ENCODE measurements around the gene TANC1. TPM values are rescaled to one million over a fixed set of nuclear protein-coding genes. Genes with fewer than 3 reads are reported as not detected.

The TANC1 gene
- total RNA-seq, 2 donors from 2014 or later = 51.8 to 58.9 TPM

DNA sequence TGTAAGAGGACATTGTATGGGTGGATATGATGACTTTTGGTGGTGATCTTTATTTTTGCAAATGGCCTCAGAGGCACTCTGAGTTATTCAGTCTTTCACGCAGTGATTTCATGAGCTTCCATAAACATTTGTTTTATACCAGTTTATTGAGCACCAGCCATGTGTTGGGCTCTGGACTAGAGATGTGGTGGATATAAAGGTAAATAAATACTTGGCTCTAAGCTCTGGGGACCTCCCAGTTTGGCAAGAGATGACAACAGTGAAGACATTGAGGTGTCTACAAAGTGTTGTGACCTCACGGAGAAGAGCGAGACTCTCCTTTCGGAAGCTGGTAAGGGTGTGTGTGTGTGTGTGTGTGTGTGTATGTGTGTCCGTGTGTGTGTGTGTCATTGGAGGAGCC lies 146.4 kb downstream of the TANC1 start:
- Histone ChIP-seq H3K27ac (peak overlapping the region in 1 of 2 donors; percentile 74), H3K9me3 (no peaks in the 10 kb centered on the region), H3K36me3 (no peaks in the 10 kb centered on the region), H3K27me3 (no peaks in the 10 kb centered on the region), H3K4me3 (no peak overlapping the region), H3K4me1 (peaks cover 0 to 41% of the 10 kb centered on the region in 2 donors)
- no peak for DNase-seq (ENCODE audit: low spot score)
- TF ChIP-seq CTCF (IDR thresholded peaks at IDR 0.05) = no peak

DNA sequence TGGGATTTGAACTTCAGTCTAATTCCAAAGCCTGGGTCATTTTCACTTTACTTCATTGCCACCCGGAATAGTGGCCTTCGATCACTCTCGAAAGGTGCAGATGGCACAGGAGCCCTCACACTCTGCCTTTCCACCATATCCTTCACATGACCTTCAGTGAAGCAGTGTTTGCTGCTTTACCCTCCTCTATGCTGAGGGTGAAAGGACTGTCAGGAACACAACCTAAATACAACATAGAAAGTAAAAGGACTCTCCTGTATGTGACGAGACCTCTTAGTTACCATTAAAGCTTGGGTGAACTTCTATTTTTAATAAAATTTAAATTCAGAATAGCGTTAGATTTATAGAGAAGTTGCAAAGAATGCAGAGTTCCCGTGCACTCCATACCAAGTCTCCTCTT lies 148.5 kb downstream of the TANC1 start:
- no peaks in the 10 kb centered on the region for H3K36me3 ChIP-seq
- TF ChIP-seq CTCF (IDR thresholded peaks at IDR 0.05) = no peak
- H3K4me3 ChIP-seq = no peak overlapping the region
- DNase-seq (ENCODE audit: low spot score) = no peak
- H3K27me3 ChIP-seq = no peaks in the 10 kb centered on the region
- H3K4me1 ChIP-seq = peaks cover 0 to 32% of the 10 kb centered on the region in 2 donors
- H3K27ac ChIP-seq = peak overlapping the region in 1 of 2 donors; percentile 74
- H3K9me3 ChIP-seq = no peaks in the 10 kb centered on the region

DNA sequence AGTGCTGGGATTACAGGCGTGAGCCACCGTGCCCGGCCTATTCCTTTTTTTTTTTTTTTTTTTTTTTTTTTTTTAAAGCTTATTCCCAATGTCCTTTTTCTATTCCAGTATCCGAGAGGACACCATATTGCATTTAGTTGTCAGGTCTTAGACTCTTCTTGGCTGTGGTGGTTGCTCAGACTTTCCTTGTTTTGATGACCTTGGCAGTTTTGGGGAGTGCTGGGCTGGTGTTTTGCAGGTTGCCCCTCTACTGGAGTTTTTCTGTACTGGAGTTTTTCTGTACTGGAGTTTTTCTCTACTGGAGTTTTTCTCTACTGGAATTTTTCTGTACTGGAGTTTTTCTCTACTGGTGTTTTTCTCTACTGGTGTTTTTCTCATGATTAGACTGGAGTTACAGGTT lies 149.2 kb downstream of the TANC1 start:
- DNase-seq (ENCODE audit: low spot score) = no peak
- Histone ChIP-seq H3K36me3 (no peaks in the 10 kb centered on the region), H3K4me1 (peaks cover 0 to 28% of the 10 kb centered on the region in 2 donors), H3K27me3 (no peaks in the 10 kb centered on the region), H3K27ac (peak overlapping the region in 1 of 2 donors; percentile 38), H3K9me3 (no peaks in the 10 kb centered on the region), H3K4me3 (no peak overlapping the region)
- no peak for TF ChIP-seq CTCF (IDR thresholded peaks at IDR 0.05)

DNA sequence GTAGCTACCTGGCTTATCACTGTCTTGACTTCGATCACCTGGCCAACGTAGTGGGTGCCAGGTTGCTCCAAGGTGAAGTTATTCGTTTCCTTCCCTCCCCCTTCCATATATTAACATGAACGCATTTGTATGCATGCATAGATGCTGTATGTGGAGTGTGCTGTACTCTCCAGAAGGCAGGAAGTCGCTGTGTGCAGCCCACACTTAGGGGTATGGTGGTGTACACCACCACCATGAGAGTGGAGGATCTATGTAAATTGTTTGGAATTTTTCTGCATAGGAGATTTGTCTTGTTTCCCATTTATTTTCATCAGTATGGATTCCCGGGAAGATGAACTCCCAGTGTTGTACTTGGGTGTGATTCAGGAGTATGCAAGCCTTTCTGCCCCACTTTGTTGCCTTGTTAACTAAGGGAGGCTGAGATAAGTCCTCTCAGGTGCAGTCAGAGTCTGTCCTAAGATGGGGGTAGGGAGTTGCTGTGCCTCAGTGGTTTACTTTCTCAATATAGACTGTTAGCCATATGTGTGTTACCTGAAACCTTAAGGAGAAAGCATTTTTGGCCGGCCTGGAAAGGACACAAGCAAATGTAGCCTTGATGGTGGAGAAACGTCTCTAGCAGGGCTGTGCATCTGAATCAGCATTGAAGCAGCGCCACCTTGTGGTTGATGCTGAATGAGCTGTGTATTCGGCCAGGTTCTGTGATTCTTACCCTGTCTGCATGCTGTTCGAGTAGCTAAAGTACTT lies 149.8 kb downstream of the TANC1 start:
- no peaks in the 10 kb centered on the region for H3K9me3 ChIP-seq
- no peaks in the 10 kb centered on the region for H3K27me3 ChIP-seq
- peak; percentile 62 to 92 for TF ChIP-seq CTCF (IDR thresholded peaks at IDR 0.05)
- no peak overlapping the region for H3K4me3 ChIP-seq
- H3K27ac ChIP-seq = peak overlapping the region; percentile 71 to 87
- peak; percentile 92 for DNase-seq (ENCODE audit: low spot score)
- peaks cover 0 to 33% of the 10 kb centered on the region in 2 donors for H3K4me1 ChIP-seq
- no peaks in the 10 kb centered on the region for H3K36me3 ChIP-seq

DNA sequence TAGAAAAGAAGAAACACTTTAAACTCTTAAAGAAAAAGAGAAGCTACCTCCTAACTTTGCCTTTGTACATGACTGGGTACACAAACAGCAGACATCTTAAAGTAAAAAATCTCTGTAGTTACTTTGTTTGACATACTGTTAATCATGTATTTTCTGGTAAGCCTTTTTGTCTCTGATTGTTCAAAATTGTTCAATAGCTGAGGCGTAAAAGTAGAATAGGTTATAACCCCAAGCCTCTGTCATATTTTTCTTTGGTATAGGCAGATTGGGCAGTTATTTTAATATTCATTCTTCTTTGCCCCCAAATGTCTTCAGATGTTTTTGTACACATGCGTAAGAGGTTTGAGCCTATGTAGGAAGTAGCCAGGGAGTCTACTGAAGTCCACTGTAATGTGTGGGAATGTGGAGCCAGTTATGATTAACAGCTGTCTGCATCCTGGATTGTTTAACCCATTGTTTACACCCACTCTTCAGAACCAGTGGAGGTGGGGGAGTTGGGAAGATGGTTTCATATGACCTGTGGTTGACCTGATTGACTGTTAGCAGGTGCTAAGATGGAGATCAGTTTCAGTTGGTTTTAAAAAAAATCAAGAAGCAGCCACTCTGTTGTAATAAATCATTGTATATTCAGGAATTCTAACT lies 150.5 kb downstream of the TANC1 start:
- Histone ChIP-seq H3K4me1 (peaks cover 0 to 40% of the 10 kb centered on the region in 2 donors), H3K9me3 (no peaks in the 10 kb centered on the region), H3K4me3 (no peak overlapping the region), H3K27me3 (no peaks in the 10 kb centered on the region), H3K27ac (peak overlapping the region; percentile 71 to 87), H3K36me3 (no peaks in the 10 kb centered on the region)
- TF ChIP-seq CTCF (IDR thresholded peaks at IDR 0.05) = peak in 1 of 2 donors; percentile 20
- no peak for DNase-seq (ENCODE audit: low spot score)

All from right atrium auricular region (tissue), 2 donors.